Measurements from ENCODE around the gene ANKRD65. TPM values are rescaled to one million over a fixed set of nuclear protein-coding genes. Genes with fewer than 3 reads are reported as not detected.
"Not testable (repeated sequence)": the region's sequence is repeated elsewhere in the genome, so short reads cannot be mapped to it uniquely, and the experiment has no call there.

Gene ANKRD65
- total and polyA plus RNA-seq, 8 donors = 2.3 to 41.8 (median 14.0) TPM

DNA sequence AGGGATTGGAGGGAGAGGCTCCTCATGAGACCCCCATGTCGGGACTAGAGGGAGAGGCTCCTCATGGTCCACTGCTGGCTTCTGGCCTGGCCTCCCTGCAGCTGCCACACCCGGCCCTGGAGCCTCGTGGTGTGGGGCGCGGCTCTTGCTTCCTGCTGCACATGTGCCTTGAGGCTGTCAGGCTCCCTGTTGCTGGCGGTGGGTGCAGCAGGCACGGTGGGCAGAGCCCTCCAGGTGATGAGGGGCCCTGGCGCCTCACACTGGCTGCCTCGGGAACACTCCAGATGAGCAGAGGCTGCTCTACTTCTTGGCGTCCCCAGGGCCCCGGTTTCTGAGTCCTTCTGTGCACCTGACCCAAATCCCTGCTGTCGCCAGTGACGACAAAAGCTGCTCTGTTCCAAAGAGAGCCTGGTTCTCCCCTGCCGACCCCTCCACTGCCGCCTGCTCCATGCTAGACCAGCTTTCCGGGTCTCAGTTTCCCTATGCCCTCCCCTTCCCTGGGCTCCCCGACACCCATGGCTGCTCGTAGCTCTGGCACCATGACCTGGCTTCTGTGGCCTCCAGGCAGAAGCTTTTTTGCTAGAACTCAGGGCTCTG, 40.7 kb upstream of the ANKRD65 start:
- TF ChIP-seq, protein P1, sequence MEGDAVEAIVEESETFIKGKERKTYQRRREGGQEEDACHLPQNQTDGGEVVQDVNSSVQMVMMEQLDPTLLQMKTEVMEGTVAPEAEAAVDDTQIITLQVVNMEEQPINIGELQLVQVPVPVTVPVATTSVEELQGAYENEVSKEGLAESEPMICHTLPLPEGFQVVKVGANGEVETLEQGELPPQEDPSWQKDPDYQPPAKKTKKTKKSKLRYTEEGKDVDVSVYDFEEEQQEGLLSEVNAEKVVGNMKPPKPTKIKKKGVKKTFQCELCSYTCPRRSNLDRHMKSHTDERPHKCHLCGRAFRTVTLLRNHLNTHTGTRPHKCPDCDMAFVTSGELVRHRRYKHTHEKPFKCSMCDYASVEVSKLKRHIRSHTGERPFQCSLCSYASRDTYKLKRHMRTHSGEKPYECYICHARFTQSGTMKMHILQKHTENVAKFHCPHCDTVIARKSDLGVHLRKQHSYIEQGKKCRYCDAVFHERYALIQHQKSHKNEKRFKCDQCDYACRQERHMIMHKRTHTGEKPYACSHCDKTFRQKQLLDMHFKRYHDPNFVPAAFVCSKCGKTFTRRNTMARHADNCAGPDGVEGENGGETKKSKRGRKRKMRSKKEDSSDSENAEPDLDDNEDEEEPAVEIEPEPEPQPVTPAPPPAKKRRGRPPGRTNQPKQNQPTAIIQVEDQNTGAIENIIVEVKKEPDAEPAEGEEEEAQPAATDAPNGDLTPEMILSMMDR (IDR thresholded peaks at IDR 0.05) = no peak
- intact Hi-C loops (cut with DNase I) = no loop called here
- DNase-seq (no peak), FAIRE-seq (no peak), ATAC-seq (peak; percentile 20 to 29 (median 22))
- peak overlapping the region in 3 of 4 donors; percentile 36 to 58 (median 39) for H3K27ac ChIP-seq
- H3K9me3 ChIP-seq = no peaks in the 10 kb centered on the region
- WGBS, 2 donors = 42 to 50% methylated on average over 18 of the region's 18 CpGs
- no peaks in the 10 kb centered on the region for H3K36me3 ChIP-seq
- H3K4me3 ChIP-seq = peak overlapping the region; percentile 5 to 40 (median 12)
- no peaks in the 10 kb centered on the region for H3K27me3 ChIP-seq
- no peaks in the 10 kb centered on the region for H3K4me1 ChIP-seq

DNA sequence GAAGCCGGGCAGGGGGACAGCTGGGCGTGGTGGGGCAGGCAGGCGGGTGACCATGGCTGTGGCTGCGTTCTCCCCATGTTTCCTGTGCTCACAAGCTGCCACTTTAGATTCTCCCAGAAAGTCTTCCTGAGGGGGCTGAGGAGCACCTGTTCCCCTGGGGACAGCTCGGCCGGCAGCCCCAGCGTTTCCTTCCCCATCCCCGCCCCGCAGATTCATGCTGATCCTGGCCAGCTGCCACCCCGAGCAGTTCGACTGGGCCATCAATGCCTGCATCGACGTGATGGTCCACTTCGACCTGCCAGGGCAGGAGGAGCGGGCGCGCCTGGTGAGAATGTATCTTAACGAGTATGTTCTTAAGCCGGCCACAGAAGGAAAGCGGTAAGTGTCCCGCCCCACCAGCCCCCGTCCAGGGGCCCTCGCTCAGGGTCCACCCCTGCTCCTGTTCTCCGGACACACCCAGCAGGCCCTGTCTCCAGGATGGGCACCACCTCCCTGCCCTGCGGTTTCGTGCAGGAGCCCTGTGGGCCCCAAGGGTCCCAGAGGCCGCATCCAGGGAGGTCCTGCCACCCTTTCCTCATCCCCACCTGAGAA, 39.6 kb upstream of the ANKRD65 start:
- TF ChIP-seq, protein P1 (IDR thresholded peaks at IDR 0.05) = no peak
- H3K27ac ChIP-seq = no peak overlapping the region
- WGBS, 2 donors = 80 to 90% methylated on average over 26 to 27 of the region's 27 CpGs
- no peaks in the 10 kb centered on the region for H3K9me3 ChIP-seq
- H3K4me1 ChIP-seq = no peaks in the 10 kb centered on the region
- DNase-seq (peak in 1 of 6 donors; percentile 64), FAIRE-seq (no peak), ATAC-seq (no peak)
- no peak overlapping the region for H3K4me3 ChIP-seq
- intact Hi-C loops (cut with DNase I) = no loop called here
- no peaks in the 10 kb centered on the region for H3K27me3 ChIP-seq
- no peaks in the 10 kb centered on the region for H3K36me3 ChIP-seq

DNA sequence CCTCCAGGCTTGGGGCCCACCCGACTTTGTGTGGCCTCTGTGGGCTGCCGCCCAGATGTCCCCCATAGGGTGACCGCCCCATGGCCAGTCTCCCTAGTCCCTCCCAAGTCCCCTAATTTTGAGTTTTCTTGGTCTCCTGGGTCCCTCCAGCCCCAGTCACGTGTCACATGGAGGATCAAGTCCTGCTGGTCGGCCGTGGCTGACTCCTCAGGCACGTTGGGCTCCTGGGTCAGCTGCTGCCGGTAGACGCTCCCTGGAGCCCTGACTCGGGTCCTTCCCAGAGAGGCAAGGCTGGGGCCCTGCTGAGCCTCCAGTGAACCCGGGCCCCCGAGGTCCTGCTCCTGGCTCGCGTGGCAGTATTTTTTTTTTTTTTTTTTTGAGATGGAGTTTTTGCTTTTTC, 38.6 kb upstream of the ANKRD65 start:
- H3K36me3 ChIP-seq; H3K27ac ChIP-seq; intact Hi-C loops (cut with DNase I); H3K4me1 ChIP-seq; ATAC-seq; H3K9me3 ChIP-seq; DNase-seq; H3K4me3 ChIP-seq; FAIRE-seq; H3K27me3 ChIP-seq: not testable (repeated sequence)
- 81 to 86% methylated on average over 14 of the region's 14 CpGs for WGBS, 2 donors

DNA sequence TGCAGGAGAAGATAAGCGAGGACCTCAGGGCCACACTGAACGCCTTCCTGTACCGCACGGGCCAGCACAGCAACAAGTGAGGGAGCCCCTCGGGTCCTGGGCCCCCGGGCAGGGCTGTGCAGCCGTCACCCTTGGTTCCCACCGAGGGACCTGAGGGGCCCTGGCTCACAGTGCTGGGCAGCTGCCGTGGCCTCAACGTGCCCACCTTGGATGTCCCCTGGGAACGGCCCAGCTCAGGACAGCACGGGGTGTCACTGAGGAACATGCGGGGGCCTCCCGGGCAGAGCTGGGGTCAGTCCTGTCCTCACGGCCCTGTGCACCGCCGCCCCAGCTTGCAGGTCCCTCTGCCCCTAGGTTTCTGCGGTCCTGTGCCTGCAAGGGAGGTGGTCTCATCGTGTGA, 38.1 kb upstream of the ANKRD65 start:
- H3K4me1 ChIP-seq; H3K27ac ChIP-seq; H3K9me3 ChIP-seq; intact Hi-C loops (cut with DNase I); DNase-seq; H3K4me3 ChIP-seq; ATAC-seq; FAIRE-seq; H3K27me3 ChIP-seq; H3K36me3 ChIP-seq: not testable (repeated sequence)
- 84 to 92% methylated on average over 6 to 15 of the region's 19 CpGs for WGBS, 2 donors

DNA sequence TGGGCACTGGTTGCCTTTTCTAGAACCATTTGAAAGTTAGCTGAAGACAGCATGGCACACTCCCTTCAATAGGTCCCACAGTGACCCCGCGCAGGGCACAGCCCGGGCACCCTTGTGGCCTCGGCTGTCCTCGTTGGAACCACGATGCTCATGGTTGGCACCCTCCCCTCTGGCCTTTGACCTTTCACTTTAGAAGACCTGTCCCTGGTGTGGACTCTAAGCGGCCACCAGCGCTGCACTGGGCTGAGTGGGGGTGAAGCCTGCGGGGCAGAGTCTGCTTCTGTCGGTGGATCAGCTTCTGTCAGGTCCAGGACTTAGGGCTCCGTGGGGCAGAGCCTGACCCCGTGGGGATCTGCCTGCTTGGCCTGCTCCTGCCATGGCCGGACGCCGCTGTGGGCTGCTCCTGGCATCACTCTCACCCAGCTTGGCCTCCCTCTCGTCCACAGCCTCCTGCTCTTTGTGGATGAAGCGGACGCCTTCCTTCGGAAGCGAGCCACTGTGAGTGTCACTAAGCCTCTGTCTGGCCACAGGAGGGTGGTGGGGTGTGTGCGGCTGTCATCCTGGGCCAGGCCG, 35.7 kb upstream of the ANKRD65 start:
- 82 to 90% methylated on average over 16 to 19 of the region's 22 CpGs for WGBS, 2 donors
- H3K4me1 ChIP-seq; DNase-seq; H3K27me3 ChIP-seq; H3K27ac ChIP-seq; H3K36me3 ChIP-seq; H3K9me3 ChIP-seq; H3K4me3 ChIP-seq; ATAC-seq; intact Hi-C loops (cut with DNase I); FAIRE-seq: not testable (repeated sequence)

DNA sequence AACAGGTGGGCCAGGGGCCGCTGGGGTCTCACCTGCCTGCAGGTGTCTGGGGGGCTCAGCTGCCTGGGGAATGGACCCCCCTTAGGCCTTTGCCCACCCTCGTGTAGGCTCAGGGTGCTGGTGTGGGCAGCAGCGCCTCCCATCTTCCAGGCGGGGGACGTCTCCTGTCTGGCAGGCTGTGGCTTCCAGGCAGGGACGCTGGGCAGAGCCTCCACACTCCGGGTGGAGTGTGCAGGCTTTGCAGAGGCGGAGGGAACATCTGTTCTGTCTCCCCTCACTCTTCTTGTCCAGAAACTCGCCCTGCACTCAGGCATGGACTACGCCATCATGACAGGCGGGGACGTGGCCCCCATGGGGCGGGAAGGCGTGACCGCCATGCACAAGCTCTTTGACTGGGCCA, 34.9 kb upstream of the ANKRD65 start:
- H3K9me3 ChIP-seq; DNase-seq; FAIRE-seq; H3K27me3 ChIP-seq; intact Hi-C loops (cut with DNase I); H3K4me3 ChIP-seq; H3K27ac ChIP-seq; H3K4me1 ChIP-seq; H3K36me3 ChIP-seq; ATAC-seq: not testable (repeated sequence)
- WGBS, 2 donors = 67 to 71% methylated on average over 1 to 4 of the region's 15 CpGs

DNA sequence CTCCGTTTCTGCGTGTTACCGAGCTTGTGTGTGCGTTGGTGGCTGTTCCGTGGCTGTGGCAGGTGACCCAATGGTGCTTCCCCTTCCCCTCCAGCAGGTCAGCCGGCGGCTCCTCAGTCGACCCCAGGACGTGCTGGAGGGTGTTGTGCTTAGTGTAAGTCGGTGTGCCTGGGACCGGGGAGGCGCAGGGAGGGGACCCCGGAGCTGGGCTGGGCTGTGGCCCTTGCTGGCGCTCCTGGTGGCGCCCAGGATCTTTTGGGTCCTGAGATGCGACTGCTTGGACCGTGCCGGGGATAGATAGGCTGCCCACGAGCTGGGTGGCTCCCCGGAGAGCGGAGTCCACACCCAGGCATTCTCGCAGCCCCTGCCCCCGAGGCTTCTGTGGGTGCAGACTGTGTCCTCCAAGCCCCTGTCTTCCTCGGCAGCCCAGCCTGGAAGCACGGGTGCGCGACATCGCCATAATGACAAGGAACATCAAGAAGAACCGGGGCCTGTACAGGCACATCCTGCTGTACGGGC, 34.3 kb upstream of the ANKRD65 start:
- TF ChIP-seq, protein P1 (IDR thresholded peaks at IDR 0.05) = no peak
- no peak for ATAC-seq
- no peak for FAIRE-seq
- DNase-seq = no peak
- 80 to 92% methylated on average over 23 to 30 of the region's 30 CpGs for WGBS, 2 donors
- Histone ChIP-seq H3K27me3 (no peaks in the 10 kb centered on the region), H3K27ac (no peak overlapping the region), H3K9me3 (no peaks in the 10 kb centered on the region), H3K4me3 (no peak overlapping the region), H3K36me3 (no peaks in the 10 kb centered on the region), H3K4me1 (no peaks in the 10 kb centered on the region)
- intact Hi-C loops (cut with DNase I) = no loop called here

DNA sequence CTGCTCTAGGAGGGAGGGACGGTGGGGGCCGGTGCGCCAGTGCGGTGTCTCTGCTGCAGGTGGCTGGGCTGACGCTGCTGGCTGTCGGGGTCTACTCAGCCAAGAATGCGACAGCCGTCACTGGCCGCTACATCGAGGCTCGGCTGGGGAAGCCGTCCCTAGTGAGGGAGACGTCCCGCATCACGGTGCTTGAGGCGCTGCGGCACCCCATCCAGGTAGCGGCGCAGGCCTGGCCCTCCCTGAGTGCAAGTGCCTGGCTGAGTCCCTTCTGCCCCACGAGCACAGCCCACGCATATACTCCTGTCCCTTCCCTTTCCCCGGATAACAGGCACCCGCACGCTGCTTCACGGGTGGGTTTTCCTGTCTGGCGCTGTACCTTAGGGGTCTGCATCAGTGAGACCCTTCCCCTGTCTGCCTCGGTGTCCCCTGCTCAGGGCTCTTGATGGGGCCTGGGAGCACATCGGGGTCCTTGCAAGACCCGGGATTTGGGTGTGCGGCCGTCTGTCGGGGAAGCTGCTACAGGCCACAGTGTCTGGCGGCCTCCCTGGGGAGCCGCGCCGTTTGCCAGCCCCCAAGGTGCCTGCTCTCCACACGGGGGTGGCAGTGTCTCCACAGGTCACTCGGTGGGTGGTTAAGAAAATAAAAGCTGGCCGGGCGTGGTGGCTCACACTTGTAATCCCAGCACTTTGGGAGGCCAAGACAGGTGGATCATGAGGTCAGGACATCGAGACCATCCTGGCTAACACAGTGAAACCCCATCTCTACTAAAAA, 33.4 kb upstream of the ANKRD65 start:
- H3K9me3 ChIP-seq; H3K4me1 ChIP-seq; H3K36me3 ChIP-seq; ATAC-seq; H3K4me3 ChIP-seq; DNase-seq; H3K27ac ChIP-seq; H3K27me3 ChIP-seq; FAIRE-seq; intact Hi-C loops (cut with DNase I): not testable (repeated sequence)
- WGBS, 2 donors = 78 to 87% methylated on average over 30 to 37 of the region's 41 CpGs
